HG03045 (cell line): ENCODE results near the gene TEPSIN.

ENCODE experiments used
- ATAC-seq: cut with Tn5 transposase; IDR thresholded peaks from one replicate; pipeline ENCODE4 v1.9.1; 2021; ENCODE audit warnings: mild to moderate bottlenecking, moderate library complexity; ENCODE audit not compliant: unreplicated experiment

TEPSIN gene

DNA sequence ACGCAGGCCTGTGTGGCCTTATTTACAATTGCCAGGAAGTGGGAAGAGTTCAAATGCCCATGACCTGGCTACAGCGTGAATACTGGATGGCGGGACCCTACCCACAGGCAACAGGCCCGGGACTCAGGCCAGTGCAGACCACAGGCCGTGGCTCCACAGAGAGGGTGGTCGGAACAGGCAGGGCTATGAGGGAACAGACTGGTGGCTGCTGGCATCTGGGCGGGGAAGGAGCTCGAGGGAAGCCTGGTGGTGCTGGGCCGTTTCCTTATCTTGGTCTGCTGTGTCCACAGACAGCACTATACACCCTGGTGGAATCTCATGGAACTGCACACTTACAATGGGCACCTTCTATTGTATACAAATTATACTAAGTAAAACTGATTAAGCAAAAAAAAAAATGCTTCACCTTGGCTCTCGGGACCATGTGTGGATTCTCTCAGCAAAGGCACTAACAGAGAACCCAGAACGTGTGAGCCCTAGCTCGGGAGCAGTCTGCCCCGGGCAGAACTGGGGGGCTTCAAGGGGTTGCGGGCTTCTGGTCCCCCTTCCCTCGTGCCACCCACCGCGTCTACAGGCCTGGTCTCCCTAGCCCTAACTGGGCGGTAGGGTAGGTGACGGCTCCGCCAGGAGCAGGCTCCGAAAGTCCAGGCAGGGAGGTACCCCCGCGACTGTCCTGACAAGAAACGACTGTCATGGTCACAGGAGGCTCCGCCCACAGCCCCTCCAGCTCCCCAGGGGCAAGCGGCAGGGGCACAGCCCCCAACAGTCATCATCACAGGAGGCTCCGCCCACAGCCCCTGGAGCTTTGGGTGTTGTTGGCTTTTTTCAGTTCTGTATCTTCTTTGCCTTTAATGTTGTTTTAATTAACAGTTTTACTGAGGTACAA is 37.9 kb downstream of the TEPSIN start:
- no peak for ATAC-seq

DNA sequence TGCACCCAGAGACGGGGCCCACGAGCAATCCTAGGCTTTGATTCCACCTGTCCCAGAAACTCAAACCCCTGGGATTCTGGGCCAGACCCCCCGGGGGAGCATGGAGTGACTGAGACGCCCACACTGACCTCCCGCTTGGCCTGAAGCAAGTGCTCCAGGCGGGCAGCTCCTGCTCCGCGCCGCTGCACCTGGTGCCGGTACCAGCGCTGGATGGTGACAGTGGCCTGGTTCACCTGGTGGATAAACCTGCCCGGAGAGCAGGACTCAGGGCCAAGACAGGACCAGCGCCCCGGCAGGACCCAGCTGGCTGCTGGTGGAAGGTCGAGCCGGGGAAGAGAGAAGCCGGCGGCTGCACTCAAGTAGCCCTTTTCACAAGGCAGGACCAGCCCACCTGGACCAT is 38.7 kb downstream of the TEPSIN start:
- ATAC-seq, result no peak

GRCh38 chr17:81199482-81199830 is 39.4 kb downstream of the TEPSIN start:
- no peak for ATAC-seq

DNA sequence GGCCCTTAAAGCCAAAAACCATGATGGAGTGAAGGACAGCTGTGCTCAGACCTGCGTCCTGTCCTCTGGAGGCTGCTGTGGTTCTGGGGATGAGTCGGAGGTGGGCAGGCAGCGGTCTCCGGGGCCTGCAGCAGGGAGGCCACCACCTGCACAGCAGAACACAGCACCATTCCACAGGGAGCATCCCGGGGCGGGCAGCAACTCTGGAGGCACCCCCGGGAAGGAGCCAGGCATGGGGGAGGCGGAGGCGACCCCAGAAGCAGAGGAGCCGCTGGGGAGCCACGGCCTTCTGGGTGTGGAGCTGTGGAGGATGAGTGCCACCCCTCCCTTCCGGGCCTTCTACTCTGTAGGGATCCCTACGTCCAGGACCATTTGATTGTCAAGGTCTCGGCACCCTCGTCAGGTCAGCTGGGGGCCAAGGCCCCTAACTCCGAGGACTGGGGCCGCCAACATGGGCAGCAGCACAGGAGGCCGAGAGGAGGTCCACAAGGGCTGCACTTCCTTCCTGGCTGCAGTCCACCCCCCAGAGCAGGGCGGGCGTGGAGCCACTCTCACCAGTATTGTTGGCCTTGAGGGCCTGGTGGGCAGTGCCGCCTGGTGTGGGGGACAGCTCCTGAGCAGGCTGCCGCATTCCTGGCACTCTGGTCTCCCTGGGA is 39.9 kb downstream of the TEPSIN start:
- ATAC-seq, result no peak

DNA sequence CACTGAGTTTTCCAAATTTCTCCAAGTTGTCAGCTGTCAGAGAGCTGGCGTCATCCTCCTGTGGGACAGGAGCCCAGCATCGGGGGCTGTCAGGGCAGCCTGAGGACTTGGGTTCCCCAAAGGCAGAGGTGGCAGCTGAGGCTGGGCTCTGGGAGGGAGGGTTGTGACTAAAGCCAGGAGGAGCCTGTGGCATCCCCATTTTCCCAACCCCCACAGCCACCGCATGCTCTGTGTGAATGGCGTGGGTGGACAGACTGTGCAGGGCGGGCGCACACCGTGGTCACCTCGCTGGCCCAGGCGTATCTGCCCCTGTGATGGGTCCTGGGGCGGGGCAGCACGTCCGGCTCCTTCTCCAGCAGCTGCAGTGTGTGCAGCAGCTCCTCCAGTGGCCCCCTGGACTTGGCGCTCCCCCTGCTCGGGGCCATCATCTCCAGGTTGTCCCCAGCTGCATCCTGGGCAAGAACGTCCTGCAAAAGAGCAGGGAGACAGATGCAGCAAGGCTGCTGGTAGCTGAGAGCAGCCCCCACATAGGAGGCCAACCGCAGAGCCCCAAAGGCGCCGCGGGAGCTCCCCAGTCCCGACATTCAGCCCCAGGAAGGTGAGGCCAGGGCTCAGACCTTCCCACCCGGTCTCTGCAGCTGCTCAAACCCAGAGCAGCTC is 40.9 kb downstream of the TEPSIN start:
- ATAC-seq, result no peak

DNA sequence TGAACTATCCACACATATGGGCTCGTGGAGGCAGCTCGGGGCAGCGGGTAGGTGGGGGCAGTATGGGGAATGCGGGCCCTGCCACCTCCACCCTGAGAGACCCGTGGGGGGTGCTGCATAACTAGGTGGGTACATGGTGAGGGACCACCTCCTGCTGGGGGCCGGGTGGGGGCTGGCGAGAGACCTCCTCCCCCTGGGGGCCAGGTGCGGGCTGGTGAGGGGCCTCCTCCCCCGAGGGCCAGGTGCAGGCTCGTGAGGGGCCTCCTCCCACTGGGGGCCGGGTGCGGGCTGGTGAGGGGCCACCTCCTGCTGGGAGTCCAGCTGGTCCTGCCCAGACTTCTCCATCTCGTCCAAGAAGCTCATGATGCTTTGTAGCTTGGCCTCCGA is 41.5 kb downstream of the TEPSIN start:
- no peak for ATAC-seq

DNA sequence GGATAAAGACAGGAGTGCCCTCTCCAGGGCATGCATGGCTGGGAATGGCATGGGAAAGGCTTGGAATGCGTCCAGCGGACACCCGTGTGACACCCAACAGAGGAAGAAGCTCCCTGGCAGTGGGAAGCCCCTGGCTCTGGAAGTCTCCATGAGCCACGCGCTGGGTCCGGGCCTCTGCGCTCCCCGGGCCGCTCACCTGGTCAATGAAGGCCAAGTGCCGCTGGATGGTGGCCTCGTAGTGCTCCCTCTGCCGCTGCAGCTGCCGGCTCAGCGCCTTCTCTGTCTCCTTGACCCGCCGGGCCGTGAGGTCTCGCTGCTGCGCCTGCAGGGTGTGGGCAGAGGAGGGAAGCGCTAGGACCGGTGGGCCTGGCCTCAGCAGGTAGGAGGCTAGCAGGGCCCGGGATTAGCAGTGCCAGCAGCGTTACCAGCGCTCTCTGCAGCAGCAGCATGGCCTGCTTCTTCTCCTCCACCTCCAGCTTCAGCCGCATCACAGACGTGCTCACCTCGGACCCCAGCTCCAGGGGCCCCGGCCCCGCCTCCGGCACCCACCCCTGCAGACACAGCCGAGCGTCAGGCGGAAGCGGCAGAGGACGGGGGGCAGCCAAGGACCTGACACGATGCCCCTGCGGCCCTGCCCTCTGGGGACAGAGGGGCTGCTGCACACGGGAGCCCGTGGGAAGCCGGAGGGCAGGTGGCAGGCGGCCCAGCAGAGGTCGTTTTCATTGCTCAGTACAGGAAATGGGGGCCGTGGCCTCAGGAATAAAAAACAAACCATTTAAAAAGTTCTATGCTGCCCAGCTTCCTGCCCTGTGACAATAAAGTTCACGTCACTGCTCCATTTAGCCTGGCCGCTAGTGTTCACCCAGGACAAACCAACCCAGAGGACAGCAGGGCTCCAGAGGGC is 42.1 kb downstream of the TEPSIN start:
- no peak for ATAC-seq

DNA sequence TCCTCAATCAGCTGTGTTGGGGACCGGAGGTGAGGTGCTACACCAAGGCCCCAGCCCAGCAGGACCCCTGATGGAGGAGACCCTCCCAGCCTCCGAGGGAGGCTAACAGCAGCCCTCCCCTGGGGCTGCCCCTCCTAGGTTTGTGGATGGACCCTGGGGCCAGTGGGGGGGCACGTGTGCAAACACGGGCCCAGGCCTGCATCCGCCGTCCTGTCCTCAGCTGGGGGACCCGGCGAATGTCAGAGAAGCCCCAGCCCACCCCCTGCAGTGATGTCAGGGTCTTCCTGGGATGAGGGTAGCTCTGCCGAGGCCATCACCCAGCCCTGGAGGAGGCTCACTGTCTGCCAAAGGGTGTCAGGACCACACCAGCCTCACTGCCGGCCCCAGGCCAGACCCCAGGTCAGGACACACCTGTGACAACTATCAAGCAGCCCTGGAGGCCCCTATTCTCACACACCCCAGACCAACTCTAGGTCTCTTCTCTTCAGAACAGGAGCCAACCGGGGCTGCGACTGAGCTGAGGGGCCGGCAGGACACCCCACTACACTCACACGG is 42.8 kb downstream of the TEPSIN start:
- ATAC-seq, result no peak

- no peak for ATAC-seq
Observed at GRCh38 chr17:81194941-81195901, 43.6 kb downstream of the TEPSIN start.

GRCh38 chr17:81194225-81194760 is 44.6 kb downstream of the TEPSIN start:
- ATAC-seq, result no peak

- ATAC-seq, result no peak
Observed at GRCh38 chr17:81193470-81194224, 45.2 kb downstream of the TEPSIN start.

GRCh38 chr17:81193051-81193410 is 45.8 kb downstream of the TEPSIN start:
- no peak for ATAC-seq

DNA sequence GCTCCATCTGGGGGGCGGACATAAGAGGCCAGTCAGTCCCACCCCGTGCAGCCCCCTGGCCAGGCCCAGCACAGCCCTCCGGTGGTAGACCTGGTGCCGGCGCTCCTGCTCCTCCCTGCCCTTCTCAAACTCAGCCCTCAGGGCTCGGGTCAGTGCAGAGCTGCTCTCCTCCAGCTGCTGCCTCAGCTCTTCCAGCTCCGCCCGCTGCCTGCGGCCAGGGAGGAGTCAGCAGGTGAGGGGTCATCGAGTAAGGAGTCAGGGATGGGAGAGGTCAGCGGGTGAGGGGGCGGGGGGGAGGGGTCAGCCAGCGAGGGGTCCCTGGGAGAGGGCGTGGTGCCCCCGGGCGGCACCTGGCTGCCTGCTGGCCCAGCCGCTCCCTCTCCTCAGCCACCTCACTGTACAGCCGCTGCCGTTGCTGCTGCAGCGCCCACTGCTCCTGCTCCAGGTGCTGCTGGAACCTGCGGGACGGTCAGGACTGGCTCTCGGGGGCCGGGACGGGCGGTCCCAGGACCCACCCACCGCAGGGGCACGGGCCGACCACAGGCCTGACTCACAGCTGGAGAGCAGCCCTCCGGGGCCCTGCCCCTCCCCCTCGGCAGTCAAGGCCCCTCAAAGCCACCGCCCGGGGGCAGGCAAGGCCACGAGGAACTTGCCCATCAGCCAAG is 46.3 kb downstream of the TEPSIN start:
- ATAC-seq, result no peak

DNA sequence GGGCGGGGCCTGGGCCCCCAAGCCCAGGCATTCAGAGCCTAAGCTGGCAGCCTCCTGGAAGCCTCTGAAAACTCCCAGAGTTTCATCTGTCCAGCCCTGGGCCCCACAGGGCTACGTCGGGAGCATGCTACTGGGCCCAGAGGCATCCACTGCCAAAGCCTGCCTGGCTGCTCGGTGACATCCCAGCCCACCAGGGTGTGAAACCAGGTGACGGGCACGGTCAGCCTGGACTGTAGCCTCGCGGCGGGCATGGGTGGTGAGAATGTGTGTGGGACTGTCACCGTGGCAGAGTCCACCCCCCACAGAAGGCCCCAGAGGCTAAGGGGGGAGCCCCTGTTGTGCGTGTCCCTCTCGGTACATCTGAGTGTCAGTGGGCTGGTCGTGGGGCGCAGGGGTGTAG is 47.2 kb downstream of the TEPSIN start:
- no peak for ATAC-seq

- no peak for ATAC-seq
Observed at GRCh38 chr17:81191116-81191515, 47.7 kb downstream of the TEPSIN start.

DNA sequence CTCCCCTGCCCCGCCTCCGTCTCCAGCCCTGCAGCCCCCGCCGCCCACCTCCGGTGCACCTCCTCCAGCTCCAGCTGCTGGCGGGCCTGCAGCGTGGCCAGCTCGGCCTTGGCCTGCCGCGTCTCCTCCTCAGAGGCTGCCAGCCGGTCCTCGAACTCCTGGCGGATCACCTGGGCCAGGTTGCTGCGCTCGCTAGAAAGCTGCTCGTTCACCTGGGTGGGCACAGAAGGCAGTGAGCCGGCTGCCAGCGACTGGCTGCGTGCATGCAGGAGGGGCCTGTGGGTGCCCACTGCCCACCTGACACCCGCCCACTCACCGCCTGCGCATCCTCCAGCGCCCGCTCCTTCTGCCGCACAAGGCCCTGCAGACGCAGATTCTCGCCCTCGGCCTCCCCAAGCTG is 48.3 kb downstream of the TEPSIN start:
- ATAC-seq, result no peak

DNA sequence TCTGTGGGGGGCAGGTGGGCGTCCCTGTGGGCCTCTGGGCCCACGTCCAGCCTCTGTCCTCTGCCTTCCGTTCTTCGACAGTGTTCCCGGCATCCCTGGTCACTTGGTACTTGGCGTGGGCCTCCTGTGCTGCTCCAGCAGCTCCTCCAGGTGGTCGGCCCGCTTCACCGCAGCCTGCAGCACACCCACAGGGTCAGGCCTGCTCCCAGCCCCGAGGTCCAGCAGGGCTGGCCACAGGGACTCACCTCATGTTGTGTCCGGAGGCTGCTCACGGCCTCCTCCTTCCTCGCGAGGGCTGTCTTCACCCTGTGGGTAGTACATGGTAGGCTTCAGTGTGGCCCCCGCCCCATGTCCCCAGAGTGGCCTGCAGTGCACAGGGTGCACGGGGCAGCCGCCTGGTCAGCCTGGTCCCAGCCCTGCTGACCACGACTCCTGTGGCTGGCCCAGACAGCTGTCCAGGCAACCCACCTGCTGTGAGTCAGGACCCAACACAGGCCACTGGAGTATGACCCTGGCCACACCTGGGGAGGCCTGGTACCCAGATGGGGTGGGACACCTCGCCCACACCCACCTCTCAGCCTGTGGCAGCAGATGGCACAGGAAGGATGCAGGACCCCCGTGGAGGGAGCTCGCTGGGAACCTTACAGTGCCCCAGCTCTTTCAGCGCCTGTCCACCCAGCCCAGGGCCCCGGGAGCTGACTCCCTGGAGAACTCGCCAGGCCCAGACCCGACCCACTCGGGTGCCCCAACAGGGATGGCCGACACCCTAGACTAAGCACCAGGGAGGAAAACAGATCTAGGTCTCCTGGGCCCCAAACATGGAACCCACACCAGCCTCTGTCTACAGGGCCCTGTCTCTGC is 49.0 kb downstream of the TEPSIN start:
- ATAC-seq, result no peak
